Uterus (tissue), 4 donors: ENCODE results near the gene ITGA2B. TPM values are rescaled to one million over a fixed set of nuclear protein-coding genes. Genes with fewer than 3 reads are reported as not detected.
"Not testable (repeated sequence)": the region's sequence is repeated elsewhere in the genome, so short reads cannot be mapped to it uniquely, and the experiment has no call there.

Experiments
- DNase-seq, 2 donors: peaks; one replicate each; pipeline ENCODE4 v3.0.0-alpha.2; 2019 to 2020
- H3K27ac ChIP-seq, 2 donors: fragments of 200-600 bp; sonication (generic); 1 replicate in 1 of 2; 2 replicates in 1 of 2; pipeline ENCODE4 v1.5.1; 2016 to 2018
- H3K27me3 ChIP-seq, 2 donors: fragments of 200-600 bp; sonication (generic); one replicate each; pipeline ENCODE4 v1.5.1; 2018 to 2019; ENCODE audit warnings: control low read depth in 1 of 2
- H3K36me3 ChIP-seq, 2 donors: fragments of 200-600 bp; sonication (generic); one replicate each; pipeline ENCODE4 v1.5.1; 2019; ENCODE audit warnings: control low read depth in 1 of 2
- H3K4me1 ChIP-seq, 2 donors: fragments of 200-600 bp; sonication (generic); one replicate each; pipeline ENCODE4 v1.5.1; 2018 to 2019; ENCODE audit warnings: control low read depth in 1 of 2
- H3K4me3 ChIP-seq, 2 donors: fragments of 200-600 bp; sonication (generic); 1 replicate in 1 of 2; 2 replicates in 1 of 2; pipeline ENCODE4 v1.5.1; 2018 to 2019; ENCODE audit warnings: mild to moderate bottlenecking in 1 of 2
- H3K9me3 ChIP-seq, 2 donors: fragments of 200-600 bp; sonication (generic); one replicate each; pipeline ENCODE4 v1.5.1; 2019; ENCODE audit warnings: control low read depth in 1 of 2
- POLR2A ChIP-seq, 2 donors: fragments of 450-650 bp; IDR thresholded peaks; one replicate each; pipeline ENCODE4 v1.6.1; 2016; ENCODE audit warnings: antibody characterized with exemption in 2 of 2, mild to moderate bottlenecking in 1 of 2, moderate library complexity in 1 of 2
- intact Hi-C: fragments of 100-400 bp; cut with DNase I; formaldehyde crosslinking; loops from one replicate; pipeline ENCODE4 v1.15.1; 2023; ENCODE audit warnings: low total_unique reads
- total RNA-seq, 4 donors: library from RNA; depleted of rRNA in 3 of 4; stranded (reverse); fragments of >200 nt in 3 of 4; gene quantifications; one replicate each; pipeline versions ENCODE4 v1.1.0 to v1.2.4, GENCODE V29; 2014 to 2023
- TF ChIP-seq, protein P1 (sequence below), 4 experiments: fragments of 200-600 bp in 2 of 4; fragments of 450-650 bp in 2 of 4; sonication (generic) in 2 of 4; IDR thresholded peaks; one replicate each; pipeline ENCODE4 v1.5.1; 2016 to 2019; ENCODE audit warnings: antibody characterized with exemption in 4 of 4, mild to moderate bottlenecking in 2 of 4, moderate library complexity in 1 of 4
- donor health status: DM: yes; HTN: yes; CAD: no.

The ITGA2B gene
- total RNA-seq, 4 donors from 2014 or later = 7.4 to 7.7 TPM; not detected in 2

- peak; percentile 56 to 69 for DNase-seq
- Histone ChIP-seq H3K4me3 (peak overlapping the region; percentile 75 to 90), H3K4me1 (no peaks in the 10 kb centered on the region), H3K27me3 (no peaks in the 10 kb centered on the region), H3K36me3 (no peaks in the 10 kb centered on the region), H3K27ac (peak overlapping the region; percentile 81 to 91), H3K9me3 (no peaks in the 10 kb centered on the region)
- TF ChIP-seq POLR2A (IDR thresholded peaks at IDR 0.05) = no peak
- TF ChIP-seq, protein P1, sequence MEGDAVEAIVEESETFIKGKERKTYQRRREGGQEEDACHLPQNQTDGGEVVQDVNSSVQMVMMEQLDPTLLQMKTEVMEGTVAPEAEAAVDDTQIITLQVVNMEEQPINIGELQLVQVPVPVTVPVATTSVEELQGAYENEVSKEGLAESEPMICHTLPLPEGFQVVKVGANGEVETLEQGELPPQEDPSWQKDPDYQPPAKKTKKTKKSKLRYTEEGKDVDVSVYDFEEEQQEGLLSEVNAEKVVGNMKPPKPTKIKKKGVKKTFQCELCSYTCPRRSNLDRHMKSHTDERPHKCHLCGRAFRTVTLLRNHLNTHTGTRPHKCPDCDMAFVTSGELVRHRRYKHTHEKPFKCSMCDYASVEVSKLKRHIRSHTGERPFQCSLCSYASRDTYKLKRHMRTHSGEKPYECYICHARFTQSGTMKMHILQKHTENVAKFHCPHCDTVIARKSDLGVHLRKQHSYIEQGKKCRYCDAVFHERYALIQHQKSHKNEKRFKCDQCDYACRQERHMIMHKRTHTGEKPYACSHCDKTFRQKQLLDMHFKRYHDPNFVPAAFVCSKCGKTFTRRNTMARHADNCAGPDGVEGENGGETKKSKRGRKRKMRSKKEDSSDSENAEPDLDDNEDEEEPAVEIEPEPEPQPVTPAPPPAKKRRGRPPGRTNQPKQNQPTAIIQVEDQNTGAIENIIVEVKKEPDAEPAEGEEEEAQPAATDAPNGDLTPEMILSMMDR (IDR thresholded peaks at IDR 0.05) = peak; percentile 49 to 57 (median 54)
- intact Hi-C loops = no loop called here
Measured at GRCh38 chr17:44345454-44346026, 43.9 kb downstream of the ITGA2B start.

- intact Hi-C loops = no loop called here
Measured at GRCh38 chr17:44344939-44345453, 44.5 kb downstream of the ITGA2B start, which contains the start of gene GRN. GRN (plus strand) TSS chr17:44345302; CDS start chr17:44349165, 3,863 bp downstream.

DNA sequence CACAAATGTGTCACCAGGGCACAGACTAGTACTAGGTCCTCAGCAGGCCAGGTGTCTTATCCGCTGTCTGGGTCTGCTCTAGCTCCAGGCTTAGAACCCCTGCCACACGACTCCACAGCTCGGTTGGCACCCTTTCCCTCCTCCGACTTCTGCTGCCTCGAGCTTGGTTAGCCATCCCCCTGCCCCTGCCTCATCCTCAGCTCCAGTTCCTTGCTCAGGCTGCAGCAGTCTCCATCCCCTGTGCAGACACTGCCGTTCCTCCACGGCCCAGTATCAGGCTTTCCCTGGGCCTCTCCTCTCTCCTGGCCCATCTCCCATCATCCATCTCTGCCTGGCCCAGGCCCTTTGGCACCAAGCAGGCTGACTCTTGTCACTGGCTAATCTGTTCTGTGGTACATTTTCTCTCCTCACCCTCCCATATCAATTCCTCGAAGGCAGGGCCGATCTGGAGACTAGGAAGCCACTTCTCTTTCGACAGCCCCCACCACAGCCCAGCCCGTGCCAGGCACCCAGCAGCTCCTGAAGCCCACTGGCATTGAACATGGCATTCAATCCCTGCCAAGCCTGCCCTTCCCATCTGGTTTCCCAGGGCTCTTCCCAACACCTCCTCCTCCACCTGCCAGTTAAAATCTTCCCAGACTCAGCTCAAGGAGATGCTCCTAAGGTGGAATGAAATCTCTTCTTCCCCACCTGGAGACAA lies 45.8 kb downstream of the ITGA2B start:
- no peak overlapping the region for H3K27ac ChIP-seq
- H3K36me3 ChIP-seq = no peaks in the 10 kb centered on the region
- H3K9me3 ChIP-seq = no peaks in the 10 kb centered on the region
- DNase-seq = no peak
- intact Hi-C loops = no loop called here
- TF ChIP-seq POLR2A (IDR thresholded peaks at IDR 0.05) = no peak
- TF ChIP-seq, protein P1 (IDR thresholded peaks at IDR 0.05) = no peak
- no peak overlapping the region for H3K4me3 ChIP-seq
- H3K27me3 ChIP-seq = no peaks in the 10 kb centered on the region
- no peaks in the 10 kb centered on the region for H3K4me1 ChIP-seq

More at GRCh38 chr17:44344939-44345453, 44.5 kb downstream of the ITGA2B start, which contains the start of gene GRN:
- Histone ChIP-seq H3K27me3 (no peaks in the 10 kb centered on the region), H3K4me3 (peak within 1 kb of the TSS; percentile 75 to 90), H3K4me1 (no peaks in the 10 kb centered on the region), H3K36me3 (no peaks in the 10 kb centered on the region), H3K27ac (peak within 1 kb of the TSS; percentile 81 to 91), H3K9me3 (no peaks in the 10 kb centered on the region)
- TF ChIP-seq, protein P1 (IDR thresholded peaks at IDR 0.05) = no peak
- peak; percentile 67 to 72 for TF ChIP-seq POLR2A (IDR thresholded peaks at IDR 0.05)
- DNase-seq = peak; percentile 94 to 97

DNA sequence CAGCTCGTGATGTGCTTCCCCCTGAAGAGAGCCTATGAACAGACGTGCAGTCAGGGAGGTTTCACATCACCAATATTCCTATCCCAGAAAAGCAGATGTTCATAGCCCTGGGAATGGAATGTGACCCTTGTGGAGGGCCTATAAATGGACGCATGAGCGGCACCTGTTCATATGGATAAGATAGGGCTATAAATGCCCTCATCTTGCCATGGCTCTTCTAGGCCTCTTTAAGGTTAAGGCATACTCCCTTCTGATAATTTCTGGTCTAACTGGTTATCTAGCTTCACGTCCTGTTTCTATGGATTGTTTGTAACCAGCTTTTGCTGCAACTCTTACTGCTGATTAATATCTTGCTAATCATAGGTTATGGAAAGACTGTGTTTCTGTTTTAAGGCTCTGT lies 48.9 kb downstream of the ITGA2B start:
- DNase-seq, H3K36me3 ChIP-seq, H3K27me3 ChIP-seq, intact Hi-C loops, H3K9me3 ChIP-seq, H3K27ac ChIP-seq, H3K4me3 ChIP-seq, H3K4me1 ChIP-seq: not testable (repeated sequence)

- H3K36me3 ChIP-seq = no peaks in the 10 kb centered on the region
- no peak overlapping the region for H3K27ac ChIP-seq
- intact Hi-C loops = no loop called here
Measured at GRCh38 chr17:44338702-44339101, 50.7 kb downstream of the ITGA2B start.

More at GRCh38 chr17:44338702-44339101, 50.7 kb downstream of the ITGA2B start:
- H3K9me3 ChIP-seq = no peaks in the 10 kb centered on the region
- no peak overlapping the region for H3K4me3 ChIP-seq
- DNase-seq = no peak
- H3K27me3 ChIP-seq = no peaks in the 10 kb centered on the region
- no peak for TF ChIP-seq POLR2A (IDR thresholded peaks at IDR 0.05)
- TF ChIP-seq, protein P1 (IDR thresholded peaks at IDR 0.05) = no peak
- no peaks in the 10 kb centered on the region for H3K4me1 ChIP-seq
